OCI-LY1 (cell line): ENCODE measurements around the gene CYP20A1.

Experiments
- H2AFZ ChIP-seq: fragments of 200-600 bp; sonication (generic), shearing (Covaris generic); 2 replicates; pipeline ENCODE4 v1.6.0; 2014; ENCODE audit warnings: antibody characterized with exemption, mild to moderate bottlenecking, low read length
- H3F3A ChIP-seq: fragments of 200-600 bp; sonication (generic), shearing (Covaris generic); 2 replicates; pipeline ENCODE4 v1.6.0; 2014; ENCODE audit warnings: mild to moderate bottlenecking, antibody characterized with exemption, low read length, moderate library complexity; ENCODE audit not compliant: insufficient read depth
- H3K27ac ChIP-seq: fragments of 200-600 bp; sonication (generic); 2 replicates; pipeline ENCODE4 v1.5.1; 2014; ENCODE audit warnings: low read length, mixed run types, mild to moderate bottlenecking, low read depth; ENCODE audit not compliant: poor library complexity, severe bottlenecking
- H3K27me3 ChIP-seq: fragments of 200-600 bp; sonication (generic); 2 replicates; pipeline ENCODE4 v1.6.0; 2014; ENCODE audit warnings: antibody characterized with exemption, mild to moderate bottlenecking, low read length, moderate library complexity; ENCODE audit not compliant: insufficient read depth
- H3K36me3 ChIP-seq: fragments of 200-600 bp; sonication (generic); 2 replicates; pipeline ENCODE4 v1.6.1; 2014; ENCODE audit warnings: mild to moderate bottlenecking, antibody characterized with exemption, low read length, moderate library complexity, mixed read lengths; ENCODE audit not compliant: insufficient read depth
- H3K4me1 ChIP-seq: fragments of 200-600 bp; sonication (generic); 2 replicates; pipeline ENCODE4 v1.5.1; 2014; ENCODE audit warnings: mild to moderate bottlenecking, low read length, moderate library complexity; ENCODE audit not compliant: insufficient read depth, severe bottlenecking
- H3K4me2 ChIP-seq: fragments of 200-600 bp; sonication (generic), shearing (Covaris generic); 2 replicates; pipeline ENCODE4 v1.6.1; 2014; ENCODE audit warnings: low read length
- H3K4me3 ChIP-seq: fragments of 200-600 bp; sonication (generic); 2 replicates; pipeline ENCODE4 v1.5.1; 2014; ENCODE audit warnings: low read length, low read depth, mild to moderate bottlenecking, mixed read lengths; ENCODE audit not compliant: poor library complexity, severe bottlenecking
- H3K79me2 ChIP-seq: fragments of 200-600 bp; shearing (Covaris generic); 2 replicates; pipeline ENCODE4 v1.6.1; 2016; ENCODE audit warnings: mixed run types, low read length, mixed read lengths; ENCODE audit not compliant: insufficient read depth
- H3K9ac ChIP-seq: fragments of 200-600 bp; sonication (generic), shearing (Covaris generic); 2 replicates; pipeline ENCODE4 v1.6.1; 2014; ENCODE audit warnings: mild to moderate bottlenecking, low read length, mixed read lengths
- H3K9me2 ChIP-seq: fragments of 200-600 bp; sonication (generic), shearing (Covaris generic); 2 replicates; pipeline ENCODE4 v1.6.1; 2014; ENCODE audit warnings: low read depth, mild to moderate bottlenecking, low read length, mixed read lengths
- H3K9me3 ChIP-seq: fragments of 200-600 bp; shearing (Covaris generic); 2 replicates; pipeline ENCODE4 v1.6.1; 2014; ENCODE audit warnings: low read length, mixed read lengths
- H4K20me1 ChIP-seq: fragments of 200-600 bp; sonication (generic), shearing (Covaris generic); 2 replicates; pipeline ENCODE4 v1.6.0; 2016; ENCODE audit warnings: mild to moderate bottlenecking, low read length; ENCODE audit not compliant: insufficient read depth
- CTCF ChIP-seq: fragments of 200-600 bp; sonication (generic), shearing (Covaris generic); IDR thresholded peaks from 2 replicates; pipeline ENCODE4 v1.5.1; 2017; ENCODE audit warnings: mild to moderate bottlenecking, antibody characterized with exemption, low read length, moderate library complexity, mixed read lengths
- EZH2 ChIP-seq: fragments of 200-600 bp; sonication (generic), shearing (Covaris generic); IDR thresholded peaks from 2 replicates; pipeline ENCODE4 v1.8.0; 2017; ENCODE audit warnings: borderline replicate concordance, mixed run types, mild to moderate bottlenecking, antibody characterized with exemption, low read length, moderate library complexity, mixed read lengths

The CYP20A1 gene

GRCh38 chr2:203344667-203345066 lies 105.8 kb downstream of the CYP20A1 start:
- Histone ChIP-seq H3K27me3 (no peaks in the 10 kb centered on the region), H2AFZ (no peak overlapping the region), H3K79me2 (no peaks in the 10 kb centered on the region), H3K4me3 (no peak overlapping the region), H3K9me3 (no peaks in the 10 kb centered on the region), H3K9ac (no peak overlapping the region), H3K4me2 (no peak overlapping the region), H3K27ac (no peak overlapping the region), H3K4me1 (no peaks in the 10 kb centered on the region), H3F3A (no peaks in the 10 kb centered on the region), H4K20me1 (no peaks in the 10 kb centered on the region), H3K36me3 (peaks cover 4% of the 10 kb centered on the region; the same call in 1 of the 2 replicates), H3K9me2 (no peaks in the 10 kb centered on the region)
- TF ChIP-seq EZH2: no peak
- TF ChIP-seq CTCF: no peak

- Histone ChIP-seq H3K9me2 (no peaks in the 10 kb centered on the region), H4K20me1 (no peaks in the 10 kb centered on the region), H3K9me3 (no peaks in the 10 kb centered on the region), H3K4me3 (no peak overlapping the region), H3K79me2 (no peaks in the 10 kb centered on the region), H3K27ac (no peak overlapping the region), H3K4me2 (no peak overlapping the region), H2AFZ (no peak overlapping the region), H3K27me3 (no peaks in the 10 kb centered on the region), H3F3A (no peaks in the 10 kb centered on the region), H3K36me3 (peaks cover 4% of the 10 kb centered on the region; the same call in 1 of the 2 replicates), H3K9ac (no peak overlapping the region), H3K4me1 (no peaks in the 10 kb centered on the region)
- no peak for TF ChIP-seq CTCF
- no peak for TF ChIP-seq EZH2
Measured at GRCh38 chr2:203346612-203347011, 107.8 kb downstream of the CYP20A1 start.

- Histone ChIP-seq H4K20me1 (no peaks in the 10 kb centered on the region), H3K27me3 (no peaks in the 10 kb centered on the region), H3K9ac (no peak overlapping the region), H3K9me3 (no peaks in the 10 kb centered on the region), H3K4me2 (no peak overlapping the region), H3K79me2 (no peaks in the 10 kb centered on the region), H3K27ac (no peak overlapping the region), H2AFZ (no peak overlapping the region), H3K36me3 (peaks cover 4% of the 10 kb centered on the region; the same call in 1 of the 2 replicates), H3K4me1 (no peaks in the 10 kb centered on the region), H3K9me2 (no peaks in the 10 kb centered on the region), H3K4me3 (no peak overlapping the region), H3F3A (no peaks in the 10 kb centered on the region)
- TF ChIP-seq EZH2: no peak
- no peak for TF ChIP-seq CTCF
Measured at GRCh38 chr2:203347375-203347774, 108.6 kb downstream of the CYP20A1 start.
